ENCODE results near the gene CD302.

CD302 gene

DNA sequence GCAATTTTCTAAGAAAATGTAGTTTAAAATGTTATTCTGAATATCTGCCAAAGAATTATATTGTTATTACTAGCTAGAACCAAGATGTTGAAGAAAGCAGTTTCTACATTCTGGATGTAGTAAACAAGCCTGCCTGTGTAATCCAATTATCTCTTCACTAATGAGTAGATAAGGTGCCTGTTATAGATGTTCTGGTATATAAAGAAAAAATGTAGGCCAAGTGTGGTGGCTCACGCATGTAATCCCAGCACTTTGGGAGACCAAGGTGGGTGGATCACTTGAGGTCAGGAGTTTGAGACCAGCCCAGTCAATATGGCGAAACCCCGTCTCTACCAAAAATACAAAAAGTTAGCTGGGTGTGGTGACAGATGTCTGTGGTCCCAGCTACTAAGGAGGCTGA, 28.9 kb downstream of the CD302 start:
- ATAC-seq (ENCODE audit: low read depth) (no peak), DNase-seq (ENCODE audit: low spot score) (no peak)
- Histone ChIP-seq H3K4me3 (ENCODE audit: severe bottlenecking) (no peak overlapping the region), H3K36me3 (ENCODE audit: low read depth) (peaks cover 67% of the 10 kb centered on the region), H3K9me3 (ENCODE audit: severe bottlenecking) (no peaks in the 10 kb centered on the region), H3K27me3 (ENCODE audit: insufficient read depth, poor library complexity, severe bottlenecking) (no peaks in the 10 kb centered on the region), H3K4me1 (ENCODE audit: insufficient read depth, poor library complexity, severe bottlenecking) (no peaks in the 10 kb centered on the region), H3K27ac (ENCODE audit: poor library complexity, severe bottlenecking) (no peak overlapping the region)
- TF ChIP-seq, protein P1, sequence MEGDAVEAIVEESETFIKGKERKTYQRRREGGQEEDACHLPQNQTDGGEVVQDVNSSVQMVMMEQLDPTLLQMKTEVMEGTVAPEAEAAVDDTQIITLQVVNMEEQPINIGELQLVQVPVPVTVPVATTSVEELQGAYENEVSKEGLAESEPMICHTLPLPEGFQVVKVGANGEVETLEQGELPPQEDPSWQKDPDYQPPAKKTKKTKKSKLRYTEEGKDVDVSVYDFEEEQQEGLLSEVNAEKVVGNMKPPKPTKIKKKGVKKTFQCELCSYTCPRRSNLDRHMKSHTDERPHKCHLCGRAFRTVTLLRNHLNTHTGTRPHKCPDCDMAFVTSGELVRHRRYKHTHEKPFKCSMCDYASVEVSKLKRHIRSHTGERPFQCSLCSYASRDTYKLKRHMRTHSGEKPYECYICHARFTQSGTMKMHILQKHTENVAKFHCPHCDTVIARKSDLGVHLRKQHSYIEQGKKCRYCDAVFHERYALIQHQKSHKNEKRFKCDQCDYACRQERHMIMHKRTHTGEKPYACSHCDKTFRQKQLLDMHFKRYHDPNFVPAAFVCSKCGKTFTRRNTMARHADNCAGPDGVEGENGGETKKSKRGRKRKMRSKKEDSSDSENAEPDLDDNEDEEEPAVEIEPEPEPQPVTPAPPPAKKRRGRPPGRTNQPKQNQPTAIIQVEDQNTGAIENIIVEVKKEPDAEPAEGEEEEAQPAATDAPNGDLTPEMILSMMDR (IDR thresholded peaks at IDR 0.05; ENCODE audit: poor library complexity, severe bottlenecking), result no peak

GRCh38 chr2:159762075-159762474, 35.9 kb downstream of the CD302 start:
- no peaks in the 10 kb centered on the region for H3K4me1 ChIP-seq (ENCODE audit: insufficient read depth, poor library complexity, severe bottlenecking)
- TF ChIP-seq, protein P1 (IDR thresholded peaks at IDR 0.05; ENCODE audit: poor library complexity, severe bottlenecking), result no peak
- no peak overlapping the region for H3K4me3 ChIP-seq (ENCODE audit: severe bottlenecking)
- peaks cover 96% of the 10 kb centered on the region for H3K36me3 ChIP-seq (ENCODE audit: low read depth)
- ATAC-seq (ENCODE audit: low read depth) (no peak), DNase-seq (ENCODE audit: low spot score) (no peak)
- no peaks in the 10 kb centered on the region for H3K27me3 ChIP-seq (ENCODE audit: insufficient read depth, poor library complexity, severe bottlenecking)
- H3K9me3 ChIP-seq (ENCODE audit: severe bottlenecking), result no peaks in the 10 kb centered on the region
- H3K27ac ChIP-seq (ENCODE audit: poor library complexity, severe bottlenecking), result no peak overlapping the region

DNA sequence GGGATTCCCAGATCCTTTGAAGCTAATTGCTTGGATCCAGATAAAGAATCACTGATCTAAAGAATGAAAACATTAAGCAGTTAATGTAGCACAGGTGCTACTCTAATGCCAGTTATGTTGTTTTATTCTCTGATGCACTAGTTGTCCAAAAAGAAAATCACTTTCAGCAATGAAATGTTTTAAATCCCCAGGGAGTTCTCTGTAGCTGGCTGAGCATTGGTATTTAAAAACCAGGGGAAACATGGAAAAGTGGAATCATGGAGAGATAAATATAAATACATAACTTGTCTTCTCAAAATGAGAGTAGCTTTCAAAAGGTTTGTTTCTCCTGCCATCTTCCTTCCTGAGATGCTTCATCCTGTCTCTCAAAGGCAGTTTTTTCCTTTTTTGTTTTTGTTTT, 37.7 kb downstream of the CD302 start:
- no peaks in the 10 kb centered on the region for H3K27me3 ChIP-seq (ENCODE audit: insufficient read depth, poor library complexity, severe bottlenecking)
- no peak overlapping the region for H3K4me3 ChIP-seq (ENCODE audit: severe bottlenecking)
- TF ChIP-seq, protein P1 (IDR thresholded peaks at IDR 0.05; ENCODE audit: poor library complexity, severe bottlenecking), result no peak
- H3K36me3 ChIP-seq (ENCODE audit: low read depth), result peaks cover 91% of the 10 kb centered on the region
- H3K27ac ChIP-seq (ENCODE audit: poor library complexity, severe bottlenecking), result no peak overlapping the region
- H3K4me1 ChIP-seq (ENCODE audit: insufficient read depth, poor library complexity, severe bottlenecking), result peaks cover 7% of the 10 kb centered on the region
- ATAC-seq (ENCODE audit: low read depth), result no peak
- H3K9me3 ChIP-seq (ENCODE audit: severe bottlenecking), result no peaks in the 10 kb centered on the region
- no peak for DNase-seq (ENCODE audit: low spot score)

DNA sequence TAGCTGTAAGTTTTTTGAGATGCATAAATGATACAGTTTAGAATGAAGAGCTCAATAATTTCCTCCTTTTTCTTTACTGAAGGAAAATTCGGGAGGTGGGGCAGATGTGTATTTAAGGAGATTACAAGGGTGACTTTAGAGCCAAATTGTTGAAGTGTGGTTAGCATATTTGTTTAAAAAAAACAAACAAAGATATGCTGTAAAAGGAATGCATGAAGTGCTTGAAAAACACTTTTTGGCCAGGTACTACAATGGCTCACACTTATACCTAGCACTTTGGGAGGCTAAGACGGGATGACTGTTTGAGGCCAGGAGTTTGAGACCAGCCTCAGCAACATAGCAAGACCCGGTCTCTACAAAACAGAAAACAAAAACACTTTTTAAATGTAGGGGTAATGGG, 38.4 kb downstream of the CD302 start:
- DNase-seq (ENCODE audit: low spot score) (no peak), ATAC-seq (ENCODE audit: low read depth) (no peak)
- Histone ChIP-seq H3K27me3 (ENCODE audit: insufficient read depth, poor library complexity, severe bottlenecking) (no peaks in the 10 kb centered on the region), H3K9me3 (ENCODE audit: severe bottlenecking) (no peaks in the 10 kb centered on the region), H3K36me3 (ENCODE audit: low read depth) (peaks cover 91% of the 10 kb centered on the region), H3K4me1 (ENCODE audit: insufficient read depth, poor library complexity, severe bottlenecking) (peaks cover 13% of the 10 kb centered on the region), H3K27ac (ENCODE audit: poor library complexity, severe bottlenecking) (no peak overlapping the region), H3K4me3 (ENCODE audit: severe bottlenecking) (no peak overlapping the region)
- TF ChIP-seq, protein P1 (IDR thresholded peaks at IDR 0.05; ENCODE audit: poor library complexity, severe bottlenecking), result no peak

- Histone ChIP-seq H3K27ac (ENCODE audit: poor library complexity, severe bottlenecking) (no peak overlapping the region), H3K27me3 (ENCODE audit: insufficient read depth, poor library complexity, severe bottlenecking) (no peaks in the 10 kb centered on the region), H3K4me3 (ENCODE audit: severe bottlenecking) (no peak overlapping the region), H3K4me1 (ENCODE audit: insufficient read depth, poor library complexity, severe bottlenecking) (peaks cover 13% of the 10 kb centered on the region), H3K36me3 (ENCODE audit: low read depth) (peaks cover 91% of the 10 kb centered on the region), H3K9me3 (ENCODE audit: severe bottlenecking) (no peaks in the 10 kb centered on the region)
- no peak for ATAC-seq (ENCODE audit: low read depth)
- TF ChIP-seq, protein P1 (IDR thresholded peaks at IDR 0.05; ENCODE audit: poor library complexity, severe bottlenecking), result no peak
- DNase-seq (ENCODE audit: low spot score), result no peak
Measured at GRCh38 chr2:159758686-159759085, 39.3 kb downstream of the CD302 start.

Data from RWPE2 (cell line).